GM18858 (cell line): ENCODE measurements around the gene RHOH.

Experiments
- ATAC-seq: cut with Tn5 transposase; IDR thresholded peaks from one replicate; pipeline ENCODE4 v1.9.1; 2021; ENCODE audit not compliant: unreplicated experiment

The RHOH gene

DNA sequence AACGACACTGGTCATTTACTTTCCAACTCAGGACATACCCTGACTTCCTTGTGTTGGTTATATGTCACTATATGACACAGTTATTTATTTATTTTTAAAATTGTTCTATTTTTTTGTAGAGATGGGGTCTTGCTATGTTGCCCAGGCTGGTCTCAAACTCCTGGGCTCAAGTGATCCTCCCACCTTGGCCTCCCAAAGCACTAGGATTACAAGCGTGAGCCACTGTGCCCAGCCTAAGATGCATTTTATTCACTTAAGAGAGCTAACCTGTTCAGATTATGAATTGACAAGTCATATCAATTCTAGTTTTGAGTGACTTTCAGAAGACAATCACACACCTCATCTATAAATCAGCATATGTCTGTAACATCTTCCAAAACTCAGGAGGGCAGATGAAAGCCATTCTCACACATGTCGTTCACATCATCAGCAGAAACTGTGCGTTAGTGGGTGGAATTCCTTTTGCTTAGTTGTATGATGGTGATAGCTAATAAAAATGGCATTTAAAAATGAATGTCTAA, 9.4 kb upstream of the RHOH start:
- ATAC-seq, result no peak

DNA sequence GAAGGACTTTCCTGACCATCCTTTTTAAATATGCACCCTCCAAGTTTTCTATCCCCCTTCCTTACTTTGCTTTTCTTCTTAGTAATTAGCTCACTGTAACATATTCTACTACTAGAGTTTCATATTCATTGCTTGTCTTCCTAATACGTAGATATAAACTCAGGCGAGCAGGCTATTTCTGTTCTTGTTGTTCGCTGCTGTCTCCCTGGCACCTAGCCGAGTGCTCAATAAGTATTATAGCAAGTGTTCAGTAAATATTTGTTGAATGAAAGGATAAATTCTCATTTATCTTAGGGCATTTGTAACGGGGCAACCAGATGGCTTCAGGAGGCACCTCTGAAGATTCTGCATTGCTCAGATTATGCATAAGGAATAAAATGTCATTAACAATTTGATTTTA, 6.8 kb upstream of the RHOH start:
- ATAC-seq, result no peak

- ATAC-seq, result no peak
These were observed 6.4 kb upstream of the RHOH start for GRCh38 chr4:40190465-40190864.

- ATAC-seq, result no peak
These were observed 5.7 kb upstream of the RHOH start for GRCh38 chr4:40190880-40191815.

GRCh38 chr4:40192114-40193015, 4.5 kb upstream of the RHOH start:
- peak; percentile 36 for ATAC-seq

DNA sequence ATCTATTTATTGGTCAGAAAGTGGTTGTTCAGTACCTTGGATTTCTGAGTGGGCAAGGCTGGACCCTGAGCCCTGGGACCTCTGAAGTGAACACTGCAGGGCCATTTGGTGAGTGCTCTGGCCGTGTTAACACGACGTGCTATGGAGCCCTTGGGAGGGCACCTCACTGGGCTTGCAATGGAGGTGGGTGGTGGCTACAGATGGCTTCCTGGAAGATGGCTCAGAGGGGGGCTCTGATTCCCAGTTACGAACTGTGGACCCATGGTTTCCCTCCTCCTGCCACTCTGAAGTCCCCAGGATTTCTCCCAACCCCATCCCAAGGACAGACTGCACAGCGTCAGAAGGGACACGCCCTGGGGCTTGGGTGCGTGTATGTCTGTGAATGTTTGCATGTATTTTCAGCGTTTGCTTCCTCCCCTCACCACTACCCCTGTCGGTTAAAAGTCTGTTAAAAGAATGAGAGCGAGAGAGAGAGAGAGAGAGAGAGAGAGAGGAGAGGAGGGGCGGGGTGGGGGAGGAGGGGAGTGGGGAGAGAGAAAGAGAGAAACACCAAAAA, 3.7 kb upstream of the RHOH start:
- peak; percentile 18 for ATAC-seq

- ATAC-seq, result no peak
These were observed 3.3 kb upstream of the RHOH start for GRCh38 chr4:40193578-40193977.

DNA sequence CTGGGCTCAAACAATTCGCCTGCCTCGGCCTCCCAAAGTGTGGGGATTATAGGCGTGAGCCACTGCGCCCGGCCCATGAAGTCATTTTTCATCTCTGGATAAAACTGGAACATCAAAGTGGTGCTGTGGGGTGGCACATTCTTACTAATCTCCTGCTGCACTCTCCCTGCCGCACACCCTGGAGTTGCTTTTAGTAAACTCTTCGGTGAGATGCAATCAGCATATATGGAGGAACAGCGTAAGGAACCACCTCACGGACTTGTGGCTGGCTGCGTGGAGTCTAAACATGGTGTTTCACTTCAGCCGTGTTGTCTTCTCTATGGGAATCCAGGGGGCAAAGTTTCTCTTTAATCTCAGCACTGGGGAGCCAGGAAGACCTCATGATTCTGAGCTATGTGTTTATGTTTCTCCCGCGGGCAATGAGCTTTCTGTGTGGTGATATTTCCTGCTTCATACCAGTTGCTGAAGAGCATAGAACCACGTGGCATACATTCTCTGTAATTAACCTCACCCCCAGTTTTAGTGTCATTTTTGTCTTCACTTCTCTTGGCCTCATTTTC, 2.1 kb upstream of the RHOH start:
- ATAC-seq, result no peak

GRCh38 chr4:40195182-40196177, 1.4 kb upstream of the RHOH start:
- ATAC-seq, result no peak

- no peak for ATAC-seq
These were observed 559 bp upstream of the RHOH start for GRCh38 chr4:40196272-40196671.

DNA sequence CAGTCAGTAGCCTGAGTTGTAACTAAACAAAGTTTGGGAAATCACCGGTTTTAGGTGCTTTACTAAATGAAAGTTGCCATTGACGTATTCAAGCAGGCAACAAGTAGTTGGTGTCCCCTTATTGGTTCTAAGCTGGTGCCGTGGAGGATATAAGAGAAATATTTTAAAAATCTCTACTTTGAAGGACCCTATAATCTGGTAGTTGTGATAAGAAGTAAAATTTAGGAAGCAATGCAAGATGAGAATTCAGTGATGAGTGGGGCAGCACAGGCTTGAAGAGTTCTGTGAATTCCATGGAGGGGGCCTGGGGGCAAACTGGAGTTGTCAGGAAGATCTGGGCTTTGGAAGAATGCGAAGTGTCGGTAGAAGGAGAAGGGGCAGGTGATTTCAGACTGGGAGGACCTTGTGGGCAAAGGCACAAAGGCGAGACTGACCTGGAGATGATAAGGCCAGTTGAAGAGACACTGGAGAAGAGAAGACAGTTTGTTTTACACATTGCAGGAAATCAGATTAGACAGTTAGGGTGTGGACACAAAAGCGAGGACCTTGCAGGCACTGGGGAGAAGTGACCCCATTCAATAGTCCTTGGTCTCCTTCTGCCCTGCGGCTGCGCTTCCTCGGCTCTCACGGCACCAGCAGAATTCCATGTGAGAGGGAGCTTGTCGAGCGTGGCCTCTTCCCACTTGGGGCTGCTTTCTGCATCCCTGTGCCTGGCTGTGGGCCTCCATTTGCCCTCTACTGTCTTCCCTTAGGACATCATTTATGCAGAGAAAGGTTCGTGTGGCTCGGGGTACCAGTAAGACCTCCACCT, 1.3 kb downstream of the RHOH start:
- no peak for ATAC-seq

GRCh38 chr4:40199179-40199670, 2.4 kb downstream of the RHOH start:
- no peak for ATAC-seq

GRCh38 chr4:40199999-40200874, 3.4 kb downstream of the RHOH start:
- peak; percentile 57 for ATAC-seq

GRCh38 chr4:40200875-40201801, 4.3 kb downstream of the RHOH start:
- no peak for ATAC-seq

DNA sequence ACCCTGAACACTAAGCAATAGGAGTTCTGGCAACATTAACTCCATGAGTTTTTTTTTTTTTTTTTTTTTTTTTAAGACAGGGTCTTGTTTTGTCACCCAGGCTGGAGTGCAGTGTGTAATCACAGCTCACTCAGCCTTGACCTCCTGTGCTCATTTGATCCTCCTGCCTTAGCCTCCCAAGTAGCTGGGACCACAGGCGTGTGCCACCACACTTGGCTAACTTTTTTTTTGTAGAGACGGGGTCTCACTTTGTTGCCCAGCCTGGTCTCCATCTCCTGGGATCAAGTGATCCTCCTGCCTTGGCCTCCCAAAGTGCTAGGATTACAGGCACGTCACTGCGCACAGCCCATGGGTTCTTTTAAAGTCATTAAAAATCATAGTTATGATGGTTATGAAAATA, 5.1 kb downstream of the RHOH start:
- ATAC-seq, result no peak

DNA sequence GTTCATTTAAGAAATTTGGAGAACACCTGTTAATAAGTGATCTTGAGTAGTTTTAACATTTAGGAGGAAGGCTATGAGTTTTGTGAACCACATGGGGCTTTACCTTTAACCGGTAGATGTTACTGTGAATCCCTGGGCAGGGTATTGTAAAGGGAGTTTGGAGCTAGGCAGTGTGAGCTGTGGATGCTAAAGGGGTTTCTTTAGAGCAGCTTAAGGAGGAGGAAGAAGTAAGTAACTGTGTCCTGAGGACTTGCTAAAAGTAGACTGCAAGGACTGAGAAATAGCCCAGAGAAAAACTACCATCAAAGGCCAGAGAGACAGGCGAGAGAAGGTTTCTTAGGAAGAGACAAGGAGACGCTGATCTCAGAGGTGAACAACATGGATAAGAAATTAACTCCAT, 5.6 kb downstream of the RHOH start:
- ATAC-seq, result no peak
